GM21515 (cell line): Measurements from ENCODE around the gene SKP2.
"Not testable (repeated sequence)": the region's sequence is repeated elsewhere in the genome, so short reads cannot be mapped to it uniquely, and the experiment has no call there.

Experiments used
- ATAC-seq: cut with Tn5 transposase; IDR thresholded peaks from one replicate; pipeline ENCODE4 v1.9.1; 2021; ENCODE audit not compliant: unreplicated experiment

Gene SKP2

GRCh38 chr5:36198281-36198680 lies 46.4 kb downstream of the SKP2 start:
- no peak for ATAC-seq

DNA sequence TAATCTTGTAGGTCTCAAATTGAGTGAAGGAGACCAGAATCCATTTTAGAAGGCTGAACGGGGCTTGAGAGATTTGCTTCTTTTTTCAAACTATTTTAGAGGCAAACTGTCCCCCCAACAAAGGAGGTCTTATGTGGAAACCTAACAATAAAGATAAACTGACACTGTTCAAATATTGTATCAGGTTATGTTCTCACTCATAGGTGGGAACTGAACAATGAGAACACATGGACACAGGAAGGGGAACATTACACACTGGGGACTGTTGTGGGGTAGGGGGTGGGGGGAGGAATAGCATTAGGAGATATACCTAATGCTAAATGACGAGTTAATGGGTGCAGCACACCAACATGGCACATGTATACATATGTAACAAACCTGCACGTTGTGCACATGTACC lies 46.9 kb downstream of the SKP2 start:
- ATAC-seq = not testable (repeated sequence)

DNA sequence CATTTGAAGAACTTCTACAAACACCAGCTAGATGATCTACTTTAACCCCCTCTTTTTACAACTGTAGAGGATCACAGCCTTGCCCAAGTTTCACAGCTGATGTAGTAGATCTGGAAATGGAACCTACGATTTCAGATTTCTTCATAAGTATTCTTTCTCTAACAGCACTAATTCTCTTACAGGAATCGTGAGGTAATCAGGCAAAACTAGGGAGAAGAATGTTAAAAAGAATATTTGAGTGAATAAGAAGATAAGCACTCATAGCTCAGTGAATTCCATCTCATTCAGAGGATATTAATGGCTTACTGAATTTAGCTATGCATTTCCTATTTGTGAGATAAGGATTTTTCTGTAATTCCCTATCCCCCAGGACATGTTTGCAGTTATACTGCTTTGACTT lies 47.7 kb downstream of the SKP2 start:
- no peak for ATAC-seq

DNA sequence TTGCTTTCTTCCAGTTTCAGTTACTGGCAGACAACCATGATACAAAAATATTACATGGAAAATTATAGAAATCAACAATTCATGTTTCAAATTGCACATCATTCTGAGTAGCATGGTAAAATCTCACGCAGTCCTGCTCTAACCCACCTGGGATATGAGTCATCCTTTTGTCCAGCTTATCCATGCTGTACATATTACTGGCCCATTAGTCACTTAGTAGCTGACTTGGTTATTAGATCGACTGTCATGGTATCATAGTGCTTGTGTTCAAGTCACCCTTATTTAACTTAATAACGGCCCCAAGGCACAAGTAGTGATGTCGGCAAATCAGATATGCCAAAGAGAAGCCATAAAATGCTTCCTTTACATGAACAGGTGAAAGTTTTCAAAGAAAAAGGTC lies 48.6 kb downstream of the SKP2 start:
- no peak for ATAC-seq

DNA sequence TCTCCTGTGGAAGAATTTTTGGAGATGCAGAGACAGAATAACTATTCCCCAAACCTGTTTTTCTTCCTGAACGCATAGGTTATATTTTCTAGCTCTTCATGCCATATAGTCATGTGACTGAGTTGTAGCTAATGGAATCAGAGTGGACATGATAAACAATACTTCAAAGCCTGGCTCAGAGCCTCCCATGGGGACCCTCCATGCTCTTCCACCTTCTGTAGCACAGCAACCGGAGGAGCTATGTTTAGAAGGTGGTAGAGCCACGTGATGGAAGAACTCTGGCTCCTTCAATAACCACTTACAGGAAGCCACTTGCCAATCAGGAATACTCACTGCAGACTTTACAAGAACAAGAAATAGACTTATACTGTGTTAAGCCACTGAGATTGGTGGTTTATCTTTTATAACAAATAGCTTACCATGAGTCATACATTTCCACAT lies 50.6 kb downstream of the SKP2 start:
- ATAC-seq = no peak

- no peak for ATAC-seq
These were observed 53.4 kb downstream of the SKP2 start for GRCh38 chr5:36205329-36205728.

DNA sequence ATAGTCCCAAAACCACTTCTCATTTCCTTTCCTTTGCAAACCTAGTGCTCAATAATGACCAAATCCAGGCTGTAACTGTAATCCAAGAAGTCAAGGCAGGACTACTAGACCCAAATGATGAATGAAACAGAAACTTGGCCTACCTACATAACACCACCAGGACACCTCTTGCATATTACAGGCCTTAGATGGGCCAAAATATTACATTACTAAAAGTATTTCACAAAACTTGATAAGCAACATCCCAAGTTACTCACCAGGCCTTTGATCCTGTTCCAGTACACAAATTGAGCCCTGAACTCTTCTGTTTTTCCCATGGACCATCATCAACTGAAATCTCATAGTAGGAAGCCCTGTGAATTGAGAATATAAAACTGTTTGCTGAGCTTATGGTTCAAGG lies 55.0 kb downstream of the SKP2 start:
- ATAC-seq = no peak

- no peak for ATAC-seq
These were observed 56.9 kb downstream of the SKP2 start for GRCh38 chr5:36208786-36209185.

GRCh38 chr5:36209664-36210063 lies 57.8 kb downstream of the SKP2 start:
- ATAC-seq = no peak

- ATAC-seq = no peak
These were observed 62.5 kb downstream of the SKP2 start for GRCh38 chr5:36214436-36214835.

DNA sequence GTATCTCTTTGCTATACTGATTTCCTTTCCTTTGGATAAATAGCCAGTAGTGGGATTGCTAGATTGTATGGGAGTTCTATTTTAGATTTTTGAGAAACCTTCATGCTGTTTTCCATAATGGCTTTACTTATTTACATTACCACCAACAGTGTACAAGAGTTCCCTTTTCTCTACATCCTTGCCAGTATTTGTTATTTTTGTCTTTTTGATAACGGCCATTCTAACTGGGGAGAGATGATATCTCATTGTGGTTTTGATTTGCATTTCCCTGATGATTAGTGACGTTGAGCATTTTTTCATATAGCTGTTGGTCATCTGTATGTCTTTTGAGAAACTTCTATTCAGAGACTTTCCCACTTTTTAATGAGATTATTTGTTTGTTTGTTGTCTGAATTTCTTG lies 64.0 kb downstream of the SKP2 start:
- no peak for ATAC-seq

DNA sequence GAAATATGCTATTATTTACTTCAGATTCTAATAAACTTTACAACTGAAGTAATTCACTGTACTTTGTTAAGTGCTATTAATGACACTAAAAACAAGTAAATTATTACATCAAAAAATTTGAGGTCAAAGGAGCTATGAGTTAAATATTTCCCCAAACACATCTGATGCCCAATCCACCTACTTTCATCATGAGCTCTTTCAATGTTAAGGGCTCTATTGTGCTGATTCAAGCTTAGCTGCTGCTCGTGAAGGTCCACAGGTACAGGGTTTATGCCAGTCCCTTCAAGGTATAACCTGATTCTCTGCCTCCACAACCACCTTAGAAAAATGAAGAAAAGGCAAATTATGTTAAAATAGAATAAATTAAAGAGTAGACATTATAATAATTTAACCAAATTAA lies 65.7 kb downstream of the SKP2 start:
- no peak for ATAC-seq

GRCh38 chr5:36217988-36218387 lies 66.1 kb downstream of the SKP2 start:
- ATAC-seq = no peak

DNA sequence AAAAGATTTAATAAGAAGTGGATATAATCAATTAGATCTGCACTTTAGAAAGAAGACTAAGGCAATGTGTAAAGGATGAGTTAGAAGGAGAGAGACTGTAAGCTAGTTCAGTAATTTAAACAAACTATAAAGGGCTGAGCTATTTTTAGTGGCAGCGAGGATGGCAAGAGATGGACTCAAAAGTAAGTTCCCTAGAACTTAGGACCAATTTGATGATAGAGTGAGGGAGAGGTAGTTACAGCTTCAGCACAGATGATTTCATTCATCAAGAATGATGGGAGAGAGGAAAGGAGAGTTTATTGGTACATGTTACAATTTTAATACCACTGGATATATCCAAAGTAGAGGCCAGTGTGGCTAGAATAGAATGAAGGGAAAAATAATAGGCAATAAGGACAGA lies 70.7 kb downstream of the SKP2 start:
- ATAC-seq = no peak

DNA sequence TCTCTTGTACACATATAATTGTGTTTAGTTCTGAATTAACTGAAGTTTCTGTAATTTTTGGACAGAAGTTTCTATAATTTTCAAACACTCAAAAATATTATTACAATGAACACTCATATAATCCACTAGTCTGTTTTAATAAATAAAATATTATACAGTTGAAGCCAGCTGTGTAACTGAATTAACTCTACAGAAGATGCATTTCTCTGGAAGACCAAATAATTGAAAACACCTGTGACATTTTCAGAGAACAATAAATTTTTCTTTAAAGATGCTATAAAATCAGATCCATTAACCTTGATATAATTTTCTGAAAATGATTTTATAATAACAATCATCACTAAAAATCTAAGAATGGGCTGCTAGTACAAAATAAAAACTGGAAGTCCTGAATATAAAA lies 75.1 kb downstream of the SKP2 start:
- ATAC-seq = no peak

DNA sequence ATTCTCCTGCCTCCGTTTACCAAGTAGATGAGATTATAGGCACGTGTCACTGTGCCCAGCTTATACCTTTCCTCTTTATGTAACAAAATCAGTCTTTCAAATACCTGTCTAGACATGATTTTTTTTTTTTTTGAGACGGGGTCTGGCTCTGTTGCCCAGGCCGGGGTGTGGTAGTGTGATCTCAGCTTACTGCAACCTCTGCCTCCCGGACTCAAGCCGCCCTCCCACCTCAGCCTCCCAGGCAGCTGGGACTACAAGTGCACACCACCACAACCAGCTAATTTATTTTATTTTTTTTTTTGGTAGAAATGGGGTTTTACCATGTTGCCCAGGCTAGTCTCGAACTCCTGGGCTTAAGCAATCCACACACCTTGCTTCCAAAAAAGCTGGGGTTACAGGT lies 76.6 kb downstream of the SKP2 start:
- ATAC-seq = no peak

GRCh38 chr5:36230151-36230790 lies 78.4 kb downstream of the SKP2 start:
- no peak for ATAC-seq

GRCh38 chr5:36232533-36232932 lies 80.6 kb downstream of the SKP2 start:
- ATAC-seq = no peak
